Measurements from ENCODE around the gene LRRC72. TPM values are rescaled to one million over a fixed set of nuclear protein-coding genes. Genes with fewer than 3 reads are reported as not detected.
A peak's percentile ranks its signal among the peaks of the same experiment; 100 is the strongest.

LRRC72 gene
- total RNA-seq, 3 donors from 2014 or later = not detected

- Histone ChIP-seq H3K9me3 (no peaks in the 10 kb centered on the region), H3K4me3 (no peak overlapping the region), H3K4me1 (ENCODE audit: low read depth) (no peaks in the 10 kb centered on the region), H3K36me3 (ENCODE audit: low read depth) (no peaks in the 10 kb centered on the region)
- DNase-seq = no peak
- no peak for ATAC-seq
- intact Hi-C loops (cut with DNase I, micrococcal nuclease) = no loop called here
- TF ChIP-seq, protein P1, sequence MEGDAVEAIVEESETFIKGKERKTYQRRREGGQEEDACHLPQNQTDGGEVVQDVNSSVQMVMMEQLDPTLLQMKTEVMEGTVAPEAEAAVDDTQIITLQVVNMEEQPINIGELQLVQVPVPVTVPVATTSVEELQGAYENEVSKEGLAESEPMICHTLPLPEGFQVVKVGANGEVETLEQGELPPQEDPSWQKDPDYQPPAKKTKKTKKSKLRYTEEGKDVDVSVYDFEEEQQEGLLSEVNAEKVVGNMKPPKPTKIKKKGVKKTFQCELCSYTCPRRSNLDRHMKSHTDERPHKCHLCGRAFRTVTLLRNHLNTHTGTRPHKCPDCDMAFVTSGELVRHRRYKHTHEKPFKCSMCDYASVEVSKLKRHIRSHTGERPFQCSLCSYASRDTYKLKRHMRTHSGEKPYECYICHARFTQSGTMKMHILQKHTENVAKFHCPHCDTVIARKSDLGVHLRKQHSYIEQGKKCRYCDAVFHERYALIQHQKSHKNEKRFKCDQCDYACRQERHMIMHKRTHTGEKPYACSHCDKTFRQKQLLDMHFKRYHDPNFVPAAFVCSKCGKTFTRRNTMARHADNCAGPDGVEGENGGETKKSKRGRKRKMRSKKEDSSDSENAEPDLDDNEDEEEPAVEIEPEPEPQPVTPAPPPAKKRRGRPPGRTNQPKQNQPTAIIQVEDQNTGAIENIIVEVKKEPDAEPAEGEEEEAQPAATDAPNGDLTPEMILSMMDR (IDR thresholded peaks at IDR 0.05) = no peak
Observed at GRCh38 chr7:16598015-16598414, 71.4 kb downstream of the LRRC72 start.

- intact Hi-C loops (cut with DNase I, micrococcal nuclease) = no loop called here
- no peak overlapping the region for H3K4me3 ChIP-seq
- H3K9me3 ChIP-seq = no peaks in the 10 kb centered on the region
- H3K4me1 ChIP-seq (ENCODE audit: low read depth) = no peaks in the 10 kb centered on the region
- TF ChIP-seq, protein P1 (IDR thresholded peaks at IDR 0.05) = no peak
- no peak for DNase-seq
- no peaks in the 10 kb centered on the region for H3K36me3 ChIP-seq (ENCODE audit: low read depth)
- peak; percentile 90 for ATAC-seq
Observed at GRCh38 chr7:16599860-16600259, 73.2 kb downstream of the LRRC72 start.

DNA sequence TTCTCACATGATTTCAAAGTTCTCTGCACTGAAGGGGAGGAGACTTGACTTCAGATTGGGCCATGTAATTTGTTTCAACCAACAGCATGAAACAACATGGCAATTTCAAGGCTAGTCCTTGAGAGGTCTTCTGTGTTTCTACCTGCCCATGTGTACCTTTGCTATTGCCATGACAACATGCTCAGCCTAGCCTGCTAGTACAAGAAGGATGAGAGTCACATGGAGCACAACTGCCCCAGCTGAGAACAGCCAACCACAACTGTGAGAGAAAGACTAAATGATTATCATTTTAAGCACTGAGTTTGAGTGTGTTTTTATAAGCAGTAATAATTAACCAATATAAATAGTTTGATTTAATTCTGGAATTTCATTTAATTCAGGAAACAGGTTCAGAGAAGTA, 77.0 kb downstream of the LRRC72 start:
- H3K4me3 ChIP-seq = no peak overlapping the region
- no peaks in the 10 kb centered on the region for H3K36me3 ChIP-seq (ENCODE audit: low read depth)
- ATAC-seq = peak; percentile 37
- H3K4me1 ChIP-seq (ENCODE audit: low read depth) = no peaks in the 10 kb centered on the region
- TF ChIP-seq, protein P1 (IDR thresholded peaks at IDR 0.05) = no peak
- intact Hi-C loops (cut with DNase I, micrococcal nuclease) = no loop called here
- no peaks in the 10 kb centered on the region for H3K9me3 ChIP-seq
- DNase-seq = no peak

GRCh38 chr7:16604054-16604453, 77.4 kb downstream of the LRRC72 start:
- intact Hi-C loops (cut with DNase I, micrococcal nuclease) = no loop called here
- ATAC-seq = peak; percentile 32
- Histone ChIP-seq H3K4me3 (no peak overlapping the region), H3K9me3 (no peaks in the 10 kb centered on the region), H3K36me3 (ENCODE audit: low read depth) (no peaks in the 10 kb centered on the region), H3K4me1 (ENCODE audit: low read depth) (no peaks in the 10 kb centered on the region)
- TF ChIP-seq, protein P1 (IDR thresholded peaks at IDR 0.05) = no peak
- peak in 1 of 3 donors; percentile 43 for DNase-seq

DNA sequence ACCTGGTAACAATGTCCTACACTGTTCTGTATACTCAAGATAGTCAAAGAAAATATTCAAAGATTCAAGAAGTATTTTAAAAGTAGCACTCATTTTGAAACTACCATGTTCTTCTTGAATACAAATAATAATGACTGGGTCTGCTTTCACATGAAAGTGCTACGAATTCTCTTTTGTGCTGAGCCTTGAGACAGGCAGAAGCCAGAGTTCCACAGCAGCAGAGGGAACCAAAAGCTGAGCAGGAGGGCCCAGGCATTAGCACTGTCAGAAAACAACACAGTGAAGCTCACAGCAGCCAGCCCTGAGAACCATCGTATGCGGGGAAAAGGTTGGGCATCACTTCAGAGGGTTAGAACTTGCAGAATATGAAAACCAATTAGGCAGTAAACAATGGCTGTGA, 80.1 kb downstream of the LRRC72 start:
- ATAC-seq = no peak
- DNase-seq = no peak
- Histone ChIP-seq H3K4me1 (ENCODE audit: low read depth) (peaks cover 13% of the 10 kb centered on the region), H3K9me3 (no peaks in the 10 kb centered on the region), H3K4me3 (no peak overlapping the region), H3K36me3 (ENCODE audit: low read depth) (no peaks in the 10 kb centered on the region)
- TF ChIP-seq, protein P1 (IDR thresholded peaks at IDR 0.05) = no peak
- intact Hi-C loops (cut with DNase I, micrococcal nuclease) = no loop called here

GRCh38 chr7:16609842-16610450, 83.3 kb downstream of the LRRC72 start:
- intact Hi-C loops (cut with DNase I, micrococcal nuclease) = no loop called here
- H3K4me3 ChIP-seq = no peak overlapping the region

More at GRCh38 chr7:16609842-16610450, 83.3 kb downstream of the LRRC72 start:
- DNase-seq = peak in 1 of 3 donors; percentile 41
- H3K36me3 ChIP-seq (ENCODE audit: low read depth) = peaks cover 5% of the 10 kb centered on the region
- TF ChIP-seq, protein P1 (IDR thresholded peaks at IDR 0.05) = no peak
- peak; percentile 98 for ATAC-seq
- peaks cover 16% of the 10 kb centered on the region for H3K4me1 ChIP-seq (ENCODE audit: low read depth)
- H3K9me3 ChIP-seq = no peaks in the 10 kb centered on the region
